ENCODE measurements around the gene TESK1.

- TF ChIP-seq CTCF (IDR thresholded peaks at IDR 0.05; ENCODE audit: low read length) = no peak
- no peak for TF ChIP-seq EZH2 (IDR thresholded peaks at IDR 0.05; ENCODE audit: borderline replicate concordance, low read length)
Observed at GRCh38 chr9:35643046-35643445, 38.0 kb downstream of the TESK1 start.
